ENCODE measurements around the gene TNFRSF1B. TPM values are rescaled to one million over a fixed set of nuclear protein-coding genes. Genes with fewer than 3 reads are reported as not detected.
A peak's percentile ranks its signal among the peaks of the same experiment; 100 is the strongest.

TNFRSF1B gene
- total RNA-seq, 1 donor from 2014 or later, result 139 TPM

DNA sequence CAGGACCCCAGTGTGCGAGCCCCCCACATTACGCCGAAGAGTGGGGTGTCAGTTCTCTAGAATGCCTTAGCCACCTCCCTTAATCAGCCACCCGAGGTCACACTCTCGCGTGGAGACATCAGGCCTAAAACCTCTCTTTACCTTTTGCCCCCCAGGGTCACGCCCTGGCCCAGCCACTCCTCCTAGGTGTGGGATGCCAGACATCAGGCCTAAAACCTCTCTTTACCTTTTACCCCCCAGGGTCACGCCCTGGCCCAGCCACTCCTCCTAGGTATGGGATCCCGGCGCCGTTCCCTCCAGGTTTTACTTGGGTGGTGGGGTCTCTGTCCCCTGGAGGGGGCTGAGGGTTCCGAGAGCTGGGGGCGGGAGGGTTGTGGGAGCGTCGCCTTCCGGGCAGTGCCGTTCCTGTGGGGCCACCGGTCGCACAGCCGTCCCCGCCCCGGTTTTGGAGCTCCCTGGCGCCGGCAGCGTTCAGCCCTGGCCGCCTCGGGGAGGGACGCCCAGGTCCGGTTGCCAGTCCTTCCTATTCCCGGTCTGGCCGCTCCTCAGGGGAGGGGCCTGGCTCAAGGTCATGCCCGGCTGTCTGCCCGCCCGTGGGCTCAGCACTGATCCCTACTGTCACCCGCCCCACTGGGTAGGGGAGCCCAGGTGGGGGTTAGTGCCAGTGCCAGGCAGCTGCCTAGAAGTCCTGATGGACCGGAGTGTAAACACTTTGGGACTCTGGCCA lies 63.9 kb downstream of the TNFRSF1B start:
- intact Hi-C loops (cut with DNase I), result loop anchor here (5.0 kb wide), 1 partner anchor 427 kb away; no protein-coding TSS in a partner anchor

DNA sequence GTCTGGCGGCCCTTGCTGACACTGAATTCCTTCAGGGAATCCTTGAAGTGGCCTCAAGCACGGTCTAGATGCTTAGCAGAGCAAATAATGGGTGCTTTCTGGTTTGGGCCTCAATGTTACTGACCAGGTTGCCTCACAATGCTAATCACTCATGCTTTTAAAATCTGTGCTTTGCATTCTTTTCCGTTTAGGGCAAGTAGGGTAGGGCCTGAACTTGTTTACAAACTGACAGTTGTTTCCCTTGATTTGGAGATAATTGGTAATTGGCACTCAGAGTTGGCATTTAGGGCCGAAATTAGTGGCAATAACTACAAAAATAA lies 64.4 kb downstream of the TNFRSF1B start:
- intact Hi-C loops (cut with DNase I), result loop anchor here (5.0 kb wide), 1 partner anchor 426 kb away; no protein-coding TSS in a partner anchor
- TF ChIP-seq, protein P1, sequence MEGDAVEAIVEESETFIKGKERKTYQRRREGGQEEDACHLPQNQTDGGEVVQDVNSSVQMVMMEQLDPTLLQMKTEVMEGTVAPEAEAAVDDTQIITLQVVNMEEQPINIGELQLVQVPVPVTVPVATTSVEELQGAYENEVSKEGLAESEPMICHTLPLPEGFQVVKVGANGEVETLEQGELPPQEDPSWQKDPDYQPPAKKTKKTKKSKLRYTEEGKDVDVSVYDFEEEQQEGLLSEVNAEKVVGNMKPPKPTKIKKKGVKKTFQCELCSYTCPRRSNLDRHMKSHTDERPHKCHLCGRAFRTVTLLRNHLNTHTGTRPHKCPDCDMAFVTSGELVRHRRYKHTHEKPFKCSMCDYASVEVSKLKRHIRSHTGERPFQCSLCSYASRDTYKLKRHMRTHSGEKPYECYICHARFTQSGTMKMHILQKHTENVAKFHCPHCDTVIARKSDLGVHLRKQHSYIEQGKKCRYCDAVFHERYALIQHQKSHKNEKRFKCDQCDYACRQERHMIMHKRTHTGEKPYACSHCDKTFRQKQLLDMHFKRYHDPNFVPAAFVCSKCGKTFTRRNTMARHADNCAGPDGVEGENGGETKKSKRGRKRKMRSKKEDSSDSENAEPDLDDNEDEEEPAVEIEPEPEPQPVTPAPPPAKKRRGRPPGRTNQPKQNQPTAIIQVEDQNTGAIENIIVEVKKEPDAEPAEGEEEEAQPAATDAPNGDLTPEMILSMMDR (IDR thresholded peaks at IDR 0.05), result no peak

More for the DNA sequence above, 63.9 kb downstream of the TNFRSF1B start:
- Histone ChIP-seq H3K27ac (peak overlapping the region; percentile 80 to 89), H3K4me3 (peak overlapping the region; percentile 95 to 99), H3K27me3 (no peaks in the 10 kb centered on the region), H3K9me3 (no peaks in the 10 kb centered on the region), H3K4me1 (peaks cover 4 to 10% of the 10 kb centered on the region in 2 donors), H3K36me3 (peaks cover 0 to 10% of the 10 kb centered on the region in 2 donors)
- DNase-seq (ENCODE audit: low spot score in 2 of 2), result peak in 1 of 2 donors; percentile 77
- TF ChIP-seq, protein P1 (IDR thresholded peaks at IDR 0.05), result no peak

DNA sequence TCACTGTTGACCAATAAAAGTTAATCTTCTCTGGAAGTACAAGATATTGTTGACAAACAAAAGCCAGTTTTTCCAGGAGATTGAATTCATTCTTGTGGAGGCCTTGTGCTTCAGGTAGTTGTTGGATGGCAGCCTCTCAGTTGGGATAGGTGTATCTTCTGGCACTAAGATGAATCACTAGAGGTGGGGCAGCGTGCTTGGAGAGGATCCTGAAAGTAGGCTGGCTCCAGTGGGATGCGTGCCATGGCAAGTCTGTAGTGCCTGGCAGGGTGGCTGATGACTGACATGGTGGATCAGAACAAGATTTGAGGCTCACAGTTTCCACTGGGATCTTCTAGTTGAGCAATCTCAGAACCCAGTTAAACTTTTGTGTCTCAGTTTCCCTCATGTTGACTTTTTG lies 65.4 kb downstream of the TNFRSF1B start:
- H3K27ac ChIP-seq, result no peak overlapping the region

More for the DNA sequence above, 64.4 kb downstream of the TNFRSF1B start:
- no peaks in the 10 kb centered on the region for H3K9me3 ChIP-seq
- H3K4me1 ChIP-seq, result peaks cover 4 to 10% of the 10 kb centered on the region in 2 donors
- H3K4me3 ChIP-seq, result peak overlapping the region; percentile 95 to 99
- H3K27me3 ChIP-seq, result no peaks in the 10 kb centered on the region
- H3K27ac ChIP-seq, result peak overlapping the region; percentile 80 to 89
- H3K36me3 ChIP-seq, result peaks cover 0 to 10% of the 10 kb centered on the region in 2 donors
- no peak for DNase-seq (ENCODE audit: low spot score in 2 of 2)

DNA sequence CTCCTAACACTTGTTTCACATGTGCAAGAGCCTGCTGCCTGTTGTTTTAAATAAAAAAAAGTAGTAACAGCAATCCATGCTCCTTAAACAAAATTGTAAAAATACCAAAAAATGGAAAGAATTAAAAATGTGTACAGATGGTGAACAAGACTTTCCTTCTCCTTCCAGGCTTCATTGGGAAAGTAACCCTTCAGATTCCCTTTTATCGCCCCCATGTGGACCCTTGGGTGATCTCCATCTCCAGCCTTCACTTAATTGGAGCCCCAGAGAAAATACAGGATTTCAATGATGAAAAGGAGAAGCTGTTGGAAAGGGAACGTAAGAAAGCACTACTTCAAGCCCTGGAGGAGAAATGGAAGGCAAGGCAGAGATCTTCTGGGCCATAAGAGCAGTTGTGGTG lies 77.3 kb downstream of the TNFRSF1B start:
- intact Hi-C loops (cut with DNase I), result no loop called here
- no peaks in the 10 kb centered on the region for H3K9me3 ChIP-seq
- DNase-seq (ENCODE audit: low spot score in 2 of 2), result no peak
- no peaks in the 10 kb centered on the region for H3K4me1 ChIP-seq
- no peaks in the 10 kb centered on the region for H3K27me3 ChIP-seq
- H3K36me3 ChIP-seq, result peaks cover 46 to 71% of the 10 kb centered on the region in 2 donors
- H3K4me3 ChIP-seq, result no peak overlapping the region
- TF ChIP-seq, protein P1 (IDR thresholded peaks at IDR 0.05), result peak in 1 of 3 experiments; percentile 6
- H3K27ac ChIP-seq, result no peak overlapping the region

More for the DNA sequence above, 65.4 kb downstream of the TNFRSF1B start:
- peaks cover 4 to 10% of the 10 kb centered on the region in 2 donors for H3K4me1 ChIP-seq
- peaks cover 0 to 17% of the 10 kb centered on the region in 2 donors for H3K36me3 ChIP-seq
- TF ChIP-seq, protein P1 (IDR thresholded peaks at IDR 0.05), result no peak
- intact Hi-C loops (cut with DNase I), result loop anchor here (5.0 kb wide), 1 partner anchor 425 kb away; no protein-coding TSS in a partner anchor
- no peaks in the 10 kb centered on the region for H3K27me3 ChIP-seq
- no peak overlapping the region for H3K4me3 ChIP-seq
- no peaks in the 10 kb centered on the region for H3K9me3 ChIP-seq
- DNase-seq (ENCODE audit: low spot score in 2 of 2), result no peak

DNA sequence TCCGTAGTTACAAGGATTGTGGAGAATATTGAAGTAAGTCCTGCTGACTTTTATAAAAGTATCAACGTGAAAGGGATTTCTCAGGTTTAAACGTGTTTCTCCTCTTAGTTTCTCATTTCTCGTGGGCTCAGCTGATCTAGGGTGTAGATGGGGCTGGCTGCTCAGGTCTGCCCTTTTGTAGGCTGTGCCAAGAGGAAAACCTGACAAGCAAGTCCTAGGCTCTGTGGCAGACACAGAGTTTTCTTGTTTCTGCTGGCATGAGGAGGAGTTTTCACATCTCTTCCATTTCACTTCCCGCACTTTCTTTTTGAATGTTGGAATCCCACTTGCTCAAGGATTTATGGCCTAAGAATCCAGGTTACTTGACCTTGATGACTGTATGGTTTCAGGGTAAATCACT lies 77.8 kb downstream of the TNFRSF1B start:
- intact Hi-C loops (cut with DNase I), result no loop called here
- Histone ChIP-seq H3K36me3 (peaks cover 51 to 76% of the 10 kb centered on the region in 2 donors), H3K9me3 (no peaks in the 10 kb centered on the region), H3K4me1 (no peaks in the 10 kb centered on the region), H3K4me3 (no peak overlapping the region), H3K27me3 (no peaks in the 10 kb centered on the region), H3K27ac (no peak overlapping the region)
- TF ChIP-seq, protein P1 (IDR thresholded peaks at IDR 0.05), result no peak
- DNase-seq (ENCODE audit: low spot score in 2 of 2), result no peak

Data from ascending aorta (tissue), 2 donors.